Lower lobe of right lung (tissue), 2 donors: ENCODE results near the gene IPCEF1. TPM values are rescaled to one million over a fixed set of nuclear protein-coding genes. Genes with fewer than 3 reads are reported as not detected.
"Not testable (repeated sequence)": the region's sequence is repeated elsewhere in the genome, so short reads cannot be mapped to it uniquely, and the experiment has no call there.

Source experiments
- ATAC-seq, 2 donors: fragments of 200-7000 bp; cut with Tn5 transposase; one replicate each; pipeline ENCODE4 v1.9.1; 2020 to 2022; ENCODE audit warnings: mild to moderate bottlenecking in 2 of 2, moderate library complexity in 2 of 2
- DNase-seq: peaks from one replicate; pipeline ENCODE4 v3.0.0-alpha.2; 2020
- H3K27ac ChIP-seq: fragments of 200-600 bp; one replicate; pipeline ENCODE4 v1.8.0; 2022
- H3K27me3 ChIP-seq: fragments of 200-600 bp; one replicate; pipeline ENCODE4 v1.8.0; 2022; ENCODE audit warnings: low read depth
- H3K36me3 ChIP-seq: fragments of 200-600 bp; one replicate; pipeline ENCODE4 v1.8.0; 2022; ENCODE audit warnings: mild to moderate bottlenecking
- H3K4me1 ChIP-seq: fragments of 200-600 bp; one replicate; pipeline ENCODE4 v1.8.0; 2022
- H3K4me3 ChIP-seq: fragments of 200-600 bp; one replicate; pipeline ENCODE4 v1.8.0; 2022; ENCODE audit warnings: mild to moderate bottlenecking
- H3K9me3 ChIP-seq: fragments of 200-600 bp; one replicate; pipeline ENCODE4 v1.8.0; 2022
- CTCF ChIP-seq: fragments of 200-600 bp; IDR thresholded peaks from one replicate; pipeline ENCODE4 v1.8.0; 2022; ENCODE audit warnings: antibody characterized with exemption, mild to moderate bottlenecking
- intact Hi-C: fragments of 100-400 bp; cut with DNase I; formaldehyde crosslinking; loops from one replicate; pipeline ENCODE4 v1.11.0; 2022
- total RNA-seq: library from RNA; stranded (reverse); fragmentation: NEBNext Ultra II Directional; extraction: Animal tissue kit (Norgen Biotek cat#: 25700); gene quantifications from one replicate; pipeline ENCODE4 v1.2.1, GENCODE V29; 2021
- donor health status: DM: no; HTN: yes; CAD: no; lungs with severe emphysema.

The IPCEF1 gene
- total RNA-seq, 1 donor from 2014 or later, result 7.9 TPM

- no peaks in the 10 kb centered on the region for H3K36me3 ChIP-seq
- intact Hi-C loops, result no loop called here
- no peak for TF ChIP-seq CTCF
- no peak overlapping the region for H3K4me3 ChIP-seq
- no peaks in the 10 kb centered on the region for H3K4me1 ChIP-seq
- no peak overlapping the region for H3K27ac ChIP-seq
- ATAC-seq, result no peak
- no peaks in the 10 kb centered on the region for H3K27me3 ChIP-seq
- DNase-seq, result no peak
- no peaks in the 10 kb centered on the region for H3K9me3 ChIP-seq
Measured at GRCh38 chr6:154337406-154338005, 19.1 kb downstream of the IPCEF1 start.

- H3K36me3 ChIP-seq, H3K4me3 ChIP-seq, ATAC-seq, intact Hi-C loops, H3K4me1 ChIP-seq, H3K27me3 ChIP-seq, H3K9me3 ChIP-seq, H3K27ac ChIP-seq, DNase-seq: not testable (repeated sequence)
Measured at GRCh38 chr6:154334147-154334546, 22.5 kb downstream of the IPCEF1 start.

- H3K4me3 ChIP-seq, result no peak overlapping the region
- H3K36me3 ChIP-seq, result no peaks in the 10 kb centered on the region
- no peak overlapping the region for H3K27ac ChIP-seq
- H3K27me3 ChIP-seq, result no peaks in the 10 kb centered on the region
- intact Hi-C loops, result no loop called here
- no peak for TF ChIP-seq CTCF
- no peaks in the 10 kb centered on the region for H3K9me3 ChIP-seq
- DNase-seq (no peak), ATAC-seq (no peak)
- H3K4me1 ChIP-seq, result no peaks in the 10 kb centered on the region
Measured at GRCh38 chr6:154331750-154332149, 24.9 kb downstream of the IPCEF1 start.

- intact Hi-C loops, result no loop called here
- DNase-seq, result no peak
- no peak for ATAC-seq
- Histone ChIP-seq H3K27ac (no peak overlapping the region), H3K9me3 (no peaks in the 10 kb centered on the region), H3K27me3 (no peaks in the 10 kb centered on the region), H3K4me1 (no peaks in the 10 kb centered on the region), H3K4me3 (no peak overlapping the region), H3K36me3 (no peaks in the 10 kb centered on the region)
- TF ChIP-seq CTCF, result no peak
Measured at GRCh38 chr6:154329350-154330170, 27.0 kb downstream of the IPCEF1 start.

GRCh38 chr6:154327313-154327712 lies 29.3 kb downstream of the IPCEF1 start:
- H3K4me3 ChIP-seq, H3K36me3 ChIP-seq, H3K9me3 ChIP-seq, ATAC-seq, H3K27me3 ChIP-seq, H3K27ac ChIP-seq, intact Hi-C loops, H3K4me1 ChIP-seq, DNase-seq: not testable (repeated sequence)

- DNase-seq (no peak), ATAC-seq (no peak)
- Histone ChIP-seq H3K36me3 (no peaks in the 10 kb centered on the region), H3K9me3 (no peaks in the 10 kb centered on the region), H3K4me1 (no peaks in the 10 kb centered on the region), H3K27me3 (no peaks in the 10 kb centered on the region), H3K27ac (no peak overlapping the region), H3K4me3 (no peak overlapping the region)
- no peak for TF ChIP-seq CTCF
- intact Hi-C loops, result no loop called here
Measured at GRCh38 chr6:154325142-154325541, 31.5 kb downstream of the IPCEF1 start.
